Neural crest cell (in vitro differentiated cells): ENCODE results near the gene PDGFRB. TPM values are rescaled to one million over a fixed set of nuclear protein-coding genes. Genes with fewer than 3 reads are reported as not detected.

Experiments
- DNase-seq: peaks from one replicate; pipeline ENCODE4 v3.0.0; 2021; ENCODE audit warnings: low read depth, mixed read lengths, low spot score
- H3K27ac Mint-ChIP-seq: one replicate; pipeline ENCODE4 v1.8.0; 2021; ENCODE audit warnings: mild to moderate bottlenecking, mixed read lengths; ENCODE audit not compliant: unreplicated experiment
- H3K27me3 Mint-ChIP-seq: 2 replicates; pipeline ENCODE4 v1.8.0; 2021; ENCODE audit warnings: low read depth, mild to moderate bottlenecking, mixed read lengths
- H3K36me3 Mint-ChIP-seq: 2 replicates; pipeline ENCODE4 v1.8.0; 2021; ENCODE audit warnings: low read depth, mild to moderate bottlenecking, mixed read lengths
- H3K4me1 Mint-ChIP-seq: 2 replicates; pipeline ENCODE4 v1.8.0; 2021; ENCODE audit warnings: mixed read lengths
- H3K4me3 Mint-ChIP-seq: one replicate; pipeline ENCODE4 v1.8.0; 2021; ENCODE audit warnings: mild to moderate bottlenecking, mixed read lengths
- H3K9me3 Mint-ChIP-seq: 2 replicates; pipeline ENCODE4 v1.8.0; 2021; ENCODE audit warnings: mixed read lengths
- CTCF ChIP-seq: fragments of 200-600 bp; sonication (generic); conservative IDR thresholded peaks from 2 replicates; pipeline ENCODE4 v1.5.0; 2021; ENCODE audit warnings: antibody characterized with exemption, mild to moderate bottlenecking
- total RNA-seq: library from RNA; stranded (reverse); gene quantifications from 2 replicates; pipeline ENCODE4 v1.2.1, GENCODE V29; 2021

The PDGFRB gene
- total RNA-seq, 1 donor from 2014 or later = 10.8 TPM

- Mint-ChIP-seq H3K27me3 (peaks cover 6% of the 10 kb centered on the region), H3K4me1 (peaks cover 7% of the 10 kb centered on the region), H3K27ac (peak overlapping the region; percentile 54), H3K4me3 (no peak overlapping the region), H3K9me3 (peaks cover 2% of the 10 kb centered on the region), H3K36me3 (no peaks in the 10 kb centered on the region)
- no peak for TF ChIP-seq CTCF
- DNase-seq = no peak
Observed at GRCh38 chr5:150103678-150104549, 51.7 kb downstream of the PDGFRB start.

- no peak for DNase-seq
- Mint-ChIP-seq H3K9me3 (peaks cover 2% of the 10 kb centered on the region), H3K4me1 (no peaks in the 10 kb centered on the region), H3K4me3 (no peak overlapping the region), H3K27ac (no peak overlapping the region), H3K27me3 (peaks cover 20% of the 10 kb centered on the region), H3K36me3 (no peaks in the 10 kb centered on the region)
- TF ChIP-seq CTCF = no peak
Observed at GRCh38 chr5:150101023-150101422, 54.6 kb downstream of the PDGFRB start.

GRCh38 chr5:150097152-150097551, 58.5 kb downstream of the PDGFRB start:
- no peak for TF ChIP-seq CTCF
- DNase-seq = no peak
- no peak overlapping the region for H3K27ac Mint-ChIP-seq

DNA sequence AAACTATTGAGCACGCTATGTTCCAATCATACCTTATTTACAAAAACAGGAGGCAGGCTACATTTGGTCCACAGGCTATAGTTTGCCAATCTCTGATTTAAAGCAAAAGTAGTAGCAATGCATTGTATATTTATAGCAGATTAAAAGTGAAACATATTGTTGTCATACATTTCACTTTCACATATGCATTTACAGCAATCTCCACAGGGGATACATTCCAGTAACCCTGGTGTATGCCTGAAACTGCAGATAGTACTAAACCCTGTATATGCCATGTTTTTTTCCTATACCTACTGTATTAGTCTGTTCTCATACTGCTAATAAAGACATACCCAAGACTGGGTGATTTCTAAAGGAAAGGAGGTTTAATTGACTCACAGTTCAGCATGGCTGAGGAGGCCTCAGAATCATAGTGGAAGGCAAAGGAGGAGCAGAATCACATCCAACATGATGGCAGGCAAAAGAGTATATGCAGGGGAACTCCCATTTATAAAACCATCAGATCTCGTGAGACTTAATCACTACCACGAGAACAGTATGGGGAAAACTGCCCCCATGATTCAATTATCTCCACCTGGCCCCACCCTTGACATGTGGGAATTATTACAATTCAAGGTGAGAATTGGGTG, 63.4 kb downstream of the PDGFRB start:
- H3K4me1 Mint-ChIP-seq = no peaks in the 10 kb centered on the region
- no peaks in the 10 kb centered on the region for H3K36me3 Mint-ChIP-seq
- DNase-seq = no peak
- H3K27me3 Mint-ChIP-seq = peaks cover 36% of the 10 kb centered on the region
- H3K27ac Mint-ChIP-seq = no peak overlapping the region
- no peak overlapping the region for H3K4me3 Mint-ChIP-seq
- H3K9me3 Mint-ChIP-seq = no peaks in the 10 kb centered on the region
- no peak for TF ChIP-seq CTCF

More at GRCh38 chr5:150097152-150097551, 58.5 kb downstream of the PDGFRB start:
- Mint-ChIP-seq H3K27me3 (peaks cover 31% of the 10 kb centered on the region), H3K9me3 (peaks cover 2% of the 10 kb centered on the region), H3K4me3 (no peak overlapping the region), H3K4me1 (no peaks in the 10 kb centered on the region), H3K36me3 (no peaks in the 10 kb centered on the region)

DNA sequence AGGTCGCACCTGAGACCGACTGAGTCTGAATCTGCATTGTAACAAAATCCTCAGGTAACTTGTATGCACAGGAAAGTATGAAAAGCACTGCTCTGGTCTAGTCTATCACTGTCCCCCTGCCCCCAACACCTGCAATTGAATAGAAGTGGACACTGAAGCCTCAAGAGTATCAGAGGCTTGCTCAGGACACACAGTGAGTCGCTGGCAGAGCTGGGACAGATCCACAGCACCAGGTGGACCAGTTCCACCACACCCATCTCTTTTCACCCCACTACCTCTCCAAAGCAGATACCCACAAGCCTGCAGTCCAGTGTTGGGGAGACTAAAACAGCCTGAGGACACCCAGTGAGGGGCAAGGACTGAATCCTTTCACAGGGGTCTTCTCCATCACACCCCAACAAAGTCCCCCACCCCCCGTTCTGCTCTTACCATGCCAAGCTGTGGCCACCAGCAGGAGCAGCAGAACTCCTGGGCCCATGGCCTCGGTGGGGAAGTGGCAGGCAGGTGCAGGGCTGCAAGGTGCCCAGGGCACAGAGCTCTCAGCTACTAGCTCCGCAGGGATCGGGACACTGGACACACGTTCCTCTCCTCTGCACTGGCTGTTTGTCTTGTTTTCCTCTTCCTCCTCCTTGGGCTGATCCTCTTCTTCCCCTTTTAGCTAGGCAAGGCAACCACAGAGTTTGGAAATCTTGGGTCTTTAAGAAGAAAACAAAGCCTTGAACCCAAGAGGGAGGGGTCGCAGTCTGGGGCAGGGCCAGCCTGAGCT, 69.5 kb downstream of the PDGFRB start, which contains the start of gene CSF1R:
Gene CSF1R (minus strand): TSS at position 605 of the 766 bp plus-strand sequence. CDS start 127 bp downstream, at position 478.
- peaks cover 25% of the 10 kb centered on the region for H3K27me3 Mint-ChIP-seq
- no peak for DNase-seq
- no peaks in the 10 kb centered on the region for H3K9me3 Mint-ChIP-seq
- no peaks in the 10 kb centered on the region for H3K36me3 Mint-ChIP-seq
- peaks cover 19% of the 10 kb centered on the region for H3K4me1 Mint-ChIP-seq
- H3K27ac Mint-ChIP-seq = no peak within 1 kb of the TSS
- no peak for TF ChIP-seq CTCF
- no peak within 1 kb of the TSS for H3K4me3 Mint-ChIP-seq
